HG02623 (cell line): ENCODE data around the gene GGA1.
"Not testable (repeated sequence)": the region's sequence is repeated elsewhere in the genome, so short reads cannot be mapped to it uniquely, and the experiment has no call there.

Source experiments
- ATAC-seq: cut with Tn5 transposase; IDR thresholded peaks from one replicate; pipeline ENCODE4 v1.9.1; 2021; ENCODE audit warnings: moderate library complexity; ENCODE audit not compliant: unreplicated experiment

GGA1 gene

GRCh38 chr22:37571258-37571991 lies 37.2 kb upstream of the GGA1 start:
- ATAC-seq: no peak

DNA sequence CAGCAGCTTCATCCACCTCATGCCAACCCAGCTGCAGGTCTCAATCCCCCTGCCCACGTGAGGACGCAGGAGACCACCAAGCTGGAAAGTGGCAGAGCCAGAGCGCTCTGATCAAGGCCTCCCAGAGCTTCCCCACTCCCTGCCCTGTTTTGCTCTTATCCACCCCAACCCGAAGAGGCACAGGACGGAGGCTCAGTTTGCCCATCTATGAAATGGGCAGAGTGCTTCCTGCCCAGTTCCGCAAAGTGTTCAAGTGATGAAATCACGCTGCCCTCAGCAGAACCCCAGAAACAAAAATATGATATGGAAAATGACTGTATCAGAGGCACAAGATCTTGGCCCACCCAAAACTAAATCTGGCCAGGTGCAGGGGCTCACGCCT lies 36.7 kb upstream of the GGA1 start:
- no peak for ATAC-seq

DNA sequence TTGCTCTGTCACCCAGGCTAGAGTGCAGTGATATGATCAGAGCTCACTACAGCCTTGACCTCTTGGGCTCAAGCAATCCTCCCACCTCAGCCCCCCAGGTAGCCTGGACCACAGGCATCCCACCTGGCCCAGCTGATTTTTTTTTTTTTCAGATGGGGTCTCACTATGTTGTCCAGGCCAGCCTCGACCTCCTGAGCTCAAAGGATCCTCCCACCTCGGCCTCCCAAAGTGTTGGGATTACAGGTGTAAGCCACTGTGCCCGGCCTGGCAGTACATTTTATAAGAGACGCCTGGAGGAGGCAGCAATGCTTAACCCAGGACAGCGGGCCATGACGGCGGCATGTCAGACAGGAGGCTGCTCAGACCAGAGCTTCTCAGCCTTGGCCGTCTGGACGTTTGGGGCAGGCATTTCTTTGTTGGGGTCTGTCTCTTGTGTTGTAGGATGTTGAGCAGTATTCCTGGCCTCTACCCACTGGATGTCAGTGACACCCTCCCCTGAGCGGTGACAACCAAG lies 33.1 kb upstream of the GGA1 start:
- ATAC-seq: no peak

DNA sequence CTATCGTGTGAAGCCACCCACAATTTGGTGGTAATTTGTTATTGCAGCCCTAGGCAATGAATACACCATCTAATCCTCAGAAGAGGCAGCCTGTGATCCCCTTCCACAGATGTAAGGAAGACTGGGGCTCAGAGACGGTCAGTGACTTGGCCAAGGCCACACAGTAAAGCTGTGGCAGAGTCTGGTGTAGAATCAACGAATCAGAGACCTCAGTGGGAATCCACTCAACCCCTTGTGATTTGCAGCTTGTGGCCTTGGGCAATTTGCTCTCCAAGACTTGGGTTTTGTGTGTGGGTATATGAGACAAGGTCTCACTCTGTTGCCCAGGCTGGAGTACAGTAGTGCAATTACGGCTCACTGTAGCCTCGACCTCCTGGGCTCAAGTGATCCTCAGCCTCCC lies 30.6 kb upstream of the GGA1 start:
- ATAC-seq: no peak

DNA sequence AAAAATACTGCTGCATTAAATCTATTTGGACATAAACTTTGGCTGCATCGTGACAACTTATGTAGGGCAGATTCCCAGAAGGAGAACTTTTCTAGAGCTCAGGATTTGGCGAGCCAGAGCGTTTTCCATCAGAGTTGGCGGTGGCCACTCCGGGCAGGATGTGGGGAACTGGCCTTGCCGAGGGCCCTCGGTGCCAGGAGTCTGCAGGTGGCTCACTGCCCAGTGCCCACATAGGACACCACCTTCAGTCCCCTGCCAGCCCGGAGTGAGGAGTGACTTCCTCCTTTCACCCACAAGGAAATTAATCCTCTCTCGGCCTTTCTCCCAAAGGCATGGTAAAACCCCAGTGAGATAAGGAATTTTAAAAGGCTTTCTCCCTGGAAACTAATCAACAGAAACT lies 27.1 kb upstream of the GGA1 start:
- ATAC-seq: no peak

DNA sequence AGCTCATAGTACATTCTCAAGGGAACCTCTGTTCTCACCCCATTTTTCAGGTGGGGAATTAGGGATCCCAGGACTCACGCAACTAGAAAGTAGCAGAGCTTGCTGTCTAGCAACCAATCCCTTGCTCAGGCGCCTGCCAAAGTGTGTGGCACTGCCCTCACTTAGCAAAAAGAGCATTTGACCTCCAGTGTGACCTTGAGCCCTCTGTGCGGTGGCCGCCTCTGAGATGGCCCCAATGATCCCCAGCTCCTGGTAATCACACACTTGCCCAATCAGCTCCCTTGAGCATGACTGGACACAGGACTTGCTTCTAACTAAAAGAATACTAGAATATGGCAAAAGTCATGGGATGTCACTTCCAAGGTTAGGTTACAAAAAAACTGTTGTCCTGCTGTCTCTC lies 26.1 kb upstream of the GGA1 start:
- no peak for ATAC-seq

DNA sequence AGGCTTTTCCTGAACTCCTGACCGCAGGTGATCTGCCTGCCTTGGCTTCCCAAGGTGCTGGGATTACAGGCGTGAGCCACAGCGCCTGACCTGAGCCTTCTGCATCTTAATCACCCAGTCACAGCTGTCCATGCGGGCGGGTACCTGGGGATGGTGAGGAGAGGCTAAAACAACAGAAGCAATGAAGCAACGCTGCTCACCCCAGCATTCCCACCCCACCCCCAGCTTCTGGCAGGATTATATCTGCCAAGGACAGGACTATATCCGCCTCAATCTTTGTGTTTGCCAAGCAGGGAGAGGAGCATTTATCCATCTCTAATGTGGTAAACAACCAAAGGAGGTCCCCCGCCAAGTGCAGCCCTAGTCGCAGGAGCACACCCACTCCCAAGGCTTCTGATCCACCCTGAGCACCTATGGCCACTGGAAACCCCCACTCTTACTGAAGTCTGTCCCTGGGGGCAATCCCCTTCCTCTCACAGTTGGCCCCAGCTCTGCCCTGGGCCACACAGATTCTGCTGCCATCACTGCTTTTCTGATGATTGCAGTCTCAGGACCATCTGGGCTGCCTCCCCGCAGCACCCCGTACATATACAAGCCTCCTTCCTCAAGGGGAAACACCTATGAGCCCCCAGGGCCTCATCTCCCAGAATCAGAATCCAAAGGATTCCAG lies 20.0 kb upstream of the GGA1 start:
- ATAC-seq: no peak

DNA sequence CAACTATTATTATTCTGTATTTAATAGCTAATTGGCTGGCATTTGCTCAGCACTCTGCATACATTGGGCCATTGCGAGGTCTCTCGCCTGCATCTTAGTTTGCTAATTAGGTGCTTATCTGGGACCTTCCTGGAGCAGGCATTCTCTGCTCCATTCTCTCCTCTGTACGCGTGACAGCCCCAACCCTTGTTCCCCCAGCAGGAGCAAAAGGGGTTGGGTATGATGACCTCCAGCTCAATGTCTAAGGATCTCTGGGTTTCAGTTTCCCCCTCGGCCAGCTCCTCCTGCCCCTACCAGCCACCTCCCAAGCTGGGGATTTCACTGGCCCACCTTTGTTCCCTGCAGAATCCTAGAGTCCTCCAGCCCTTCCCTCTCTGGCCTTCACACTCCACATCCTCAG lies 19.0 kb upstream of the GGA1 start:
- ATAC-seq: no peak

DNA sequence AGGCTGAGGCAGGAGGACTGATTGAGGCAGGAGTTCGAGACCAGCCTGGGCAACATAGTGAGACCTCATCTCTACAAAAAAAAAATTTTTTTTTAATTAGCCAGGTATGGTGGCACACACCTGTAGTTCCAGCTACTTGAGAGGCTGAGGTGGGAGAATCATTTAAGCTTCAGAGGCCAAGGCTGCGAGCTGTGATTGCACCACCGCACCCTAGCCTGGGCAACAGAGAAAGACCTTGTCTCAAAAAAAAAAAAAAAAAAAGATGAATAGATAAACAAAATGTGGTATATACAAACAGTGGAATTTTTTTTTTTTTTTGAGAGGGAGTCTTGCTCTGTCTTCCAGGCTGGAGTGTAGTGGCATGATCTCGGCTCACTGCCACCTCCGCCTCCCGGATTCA lies 17.6 kb upstream of the GGA1 start:
- not testable (repeated sequence) for ATAC-seq

GRCh38 chr22:37591823-37592404 lies 16.7 kb upstream of the GGA1 start:
- ATAC-seq: no peak

- no peak for ATAC-seq
Measured at GRCh38 chr22:37594237-37594636, 14.4 kb upstream of the GGA1 start.

GRCh38 chr22:37599153-37599552 lies 9.5 kb upstream of the GGA1 start:
- ATAC-seq: no peak

DNA sequence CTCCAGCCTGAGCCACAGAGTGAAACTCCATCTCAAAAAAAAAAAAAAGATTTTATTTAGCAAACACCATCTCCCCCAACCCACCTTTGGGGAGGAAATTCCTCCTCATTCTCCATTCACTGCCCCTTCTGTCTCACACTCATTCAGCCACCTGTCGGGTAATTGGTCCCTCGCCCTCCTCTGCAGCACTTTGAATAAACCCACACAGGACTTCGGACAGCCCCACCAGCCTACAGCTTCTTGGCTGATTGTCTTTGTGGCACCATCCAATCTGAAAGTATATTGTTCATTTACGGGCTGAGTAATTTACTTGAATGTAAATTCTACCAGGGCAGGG lies 7.5 kb upstream of the GGA1 start:
- no peak for ATAC-seq

GRCh38 chr22:37601540-37602442 lies 6.8 kb upstream of the GGA1 start:
- ATAC-seq: no peak

DNA sequence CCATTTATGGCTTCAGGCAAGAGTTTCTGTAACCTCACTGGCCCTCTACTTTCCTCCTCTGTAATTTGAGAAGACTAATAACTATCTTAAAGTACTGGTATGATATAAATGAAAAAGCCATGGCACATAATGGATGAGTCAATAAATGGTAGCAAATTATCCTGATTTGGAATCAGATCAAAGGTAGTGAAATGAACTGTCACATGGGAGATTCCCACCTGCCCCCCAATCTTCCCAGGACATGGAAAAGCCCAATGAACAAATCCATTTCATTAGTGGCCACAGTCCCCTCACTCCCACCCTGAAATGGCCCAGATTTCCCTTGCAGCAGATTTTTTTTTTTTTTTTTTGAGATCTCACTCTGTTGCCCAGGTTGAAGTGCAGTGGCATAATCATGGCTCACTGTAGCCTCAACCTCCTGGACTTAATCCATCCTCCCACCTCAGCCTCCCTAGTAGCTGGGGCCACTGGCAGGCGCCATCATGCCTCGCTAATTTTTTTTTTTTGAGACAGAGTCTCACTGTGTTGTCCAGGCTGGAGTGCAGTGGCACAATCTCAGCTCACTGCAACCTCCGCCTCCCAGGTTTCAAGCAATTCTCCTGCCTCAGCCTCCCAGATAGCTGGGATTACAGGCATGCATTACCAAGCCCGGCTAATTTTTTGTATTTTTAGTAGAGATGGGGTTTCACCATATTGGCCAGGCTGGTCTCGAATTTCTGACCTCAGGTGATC lies 5.9 kb upstream of the GGA1 start:
- ATAC-seq: not testable (repeated sequence)

DNA sequence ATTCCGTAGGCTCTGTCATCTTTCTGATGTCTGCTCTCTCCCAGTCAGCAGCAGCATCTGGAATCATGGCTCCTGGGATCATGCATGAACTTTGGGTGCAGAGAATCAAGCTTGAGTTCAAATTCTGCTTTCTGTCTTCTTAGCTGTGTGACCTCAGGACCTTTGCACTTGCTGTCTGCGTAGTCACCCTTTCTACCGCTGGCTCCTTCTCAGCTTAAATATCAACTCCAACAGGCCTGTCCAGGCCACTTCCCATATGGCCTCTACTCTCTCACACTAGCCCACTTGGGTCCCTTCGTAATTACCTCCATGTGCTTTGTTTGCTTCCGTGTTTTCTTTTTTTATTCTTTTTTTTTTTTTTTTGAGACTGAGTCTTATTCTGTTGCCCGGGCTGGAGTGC lies 4.6 kb upstream of the GGA1 start:
- ATAC-seq: no peak

- no peak for ATAC-seq
Measured at GRCh38 chr22:37604875-37605274, 3.8 kb upstream of the GGA1 start.

- no peak for ATAC-seq
Measured at GRCh38 chr22:37607010-37607934, 1.4 kb upstream of the GGA1 start.

DNA sequence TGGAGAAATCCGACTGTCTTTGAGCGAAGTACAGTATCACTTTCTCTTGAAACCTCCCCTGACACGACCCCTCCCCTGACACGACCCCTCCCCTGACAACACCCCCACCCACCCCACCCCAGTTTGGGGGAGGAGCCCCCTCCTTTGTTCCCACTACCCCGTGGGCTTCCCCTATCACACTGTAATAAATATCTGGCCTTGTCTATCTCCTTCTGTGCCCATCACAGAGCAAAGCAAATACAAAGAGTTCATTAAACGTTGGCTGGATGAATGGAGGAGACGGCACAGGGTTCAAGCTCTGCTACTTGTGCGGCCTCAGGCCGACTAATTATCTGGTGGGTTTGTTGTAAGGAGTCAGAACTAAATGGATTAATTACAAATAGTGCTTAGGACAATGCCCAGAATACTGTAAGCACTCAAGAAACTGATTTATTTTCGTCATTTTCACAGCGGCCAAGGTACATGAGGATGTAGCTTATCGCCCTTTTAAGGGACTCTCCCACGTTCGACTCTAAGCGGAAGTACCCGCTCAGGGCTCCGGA lies 628 bp upstream of the GGA1 start:
- no peak for ATAC-seq
